Measurements from ENCODE around the gene CTSO. TPM values are rescaled to one million over a fixed set of nuclear protein-coding genes. Genes with fewer than 3 reads are reported as not detected.

Gene CTSO
- total RNA-seq, 1 experiment from 2014 or later: 2.8 TPM

GRCh38 chr4:155950461-155950860 lies 3.2 kb downstream of the CTSO start:
- no peak overlapping the region for H2AFZ ChIP-seq (ENCODE audit: low read length)
- H3K4me2 ChIP-seq (ENCODE audit: low read length): no peak overlapping the region
- BruUV-seq (replicated peaks): no TSS peak
- H3K4me3 ChIP-seq (ENCODE audit: low read length): no peak overlapping the region
- H3K9me3 ChIP-seq (ENCODE audit: low read length): no peaks in the 10 kb centered on the region
- H3K27me3 ChIP-seq (ENCODE audit: low read length): no peaks in the 10 kb centered on the region
- POLR2A ChIA-PET (ENCODE audit: unreplicated experiment): no interaction called here
- ATAC-seq (no peak), DNase-seq (no peak)
- H3F3A ChIP-seq (ENCODE audit: low read length, unreplicated experiment): no peaks in the 10 kb centered on the region
- H3K4me1 ChIP-seq (ENCODE audit: insufficient read depth, low read length): peaks cover 11% of the 10 kb centered on the region
- no peaks in the 10 kb centered on the region for H3K9me2 ChIP-seq (replicated peaks; ENCODE audit: low read length)
- no peak overlapping the region for H3K9ac ChIP-seq (ENCODE audit: low read length)
- no peaks in the 10 kb centered on the region for H3K36me3 ChIP-seq (ENCODE audit: low read depth, low read length)
- no peaks in the 10 kb centered on the region for H3K79me2 ChIP-seq (ENCODE audit: low read length)
- CTCF ChIA-PET: no interaction called here
- TF ChIP-seq EZH2 (IDR thresholded peaks at IDR 0.05; ENCODE audit: low read length, unreplicated experiment) (no peak), CTCF (conservative IDR thresholded peaks at IDR 0.05; ENCODE audit: low read depth, low read length) (no peak), EZH2phosphoT487 (IDR thresholded peaks at IDR 0.05; ENCODE audit: borderline replicate concordance, low read length) (no peak)
- no peak overlapping the region for H3K27ac ChIP-seq (ENCODE audit: low read length)
- no peaks in the 10 kb centered on the region for H4K20me1 ChIP-seq (ENCODE audit: low read length)
- intact Hi-C loops (cut with micrococcal nuclease): no loop called here

- DNase-seq: no peak
- TF ChIP-seq EZH2 (IDR thresholded peaks at IDR 0.05; ENCODE audit: low read length, unreplicated experiment) (no peak), CTCF (conservative IDR thresholded peaks at IDR 0.05; ENCODE audit: low read depth, low read length) (no peak), EZH2phosphoT487 (IDR thresholded peaks at IDR 0.05; ENCODE audit: borderline replicate concordance, low read length) (no peak)
- CTCF ChIA-PET: no interaction called here
- no peak for ATAC-seq
- intact Hi-C loops (cut with micrococcal nuclease): no loop called here
- no TSS peak for BruUV-seq (replicated peaks)
- H2AFZ ChIP-seq (ENCODE audit: low read length): no peak overlapping the region
- H3K4me1 ChIP-seq (ENCODE audit: insufficient read depth, low read length): peaks cover 11% of the 10 kb centered on the region
- no peaks in the 10 kb centered on the region for H3K79me2 ChIP-seq (ENCODE audit: low read length)
- no peaks in the 10 kb centered on the region for H3F3A ChIP-seq (ENCODE audit: low read length, unreplicated experiment)
- no peaks in the 10 kb centered on the region for H4K20me1 ChIP-seq (ENCODE audit: low read length)
- no peaks in the 10 kb centered on the region for H3K27me3 ChIP-seq (ENCODE audit: low read length)
- no peak overlapping the region for H3K4me2 ChIP-seq (ENCODE audit: low read length)
- no peaks in the 10 kb centered on the region for H3K36me3 ChIP-seq (ENCODE audit: low read depth, low read length)
- no peaks in the 10 kb centered on the region for H3K9me2 ChIP-seq (replicated peaks; ENCODE audit: low read length)
- POLR2A ChIA-PET (ENCODE audit: unreplicated experiment): no interaction called here
- no peak overlapping the region for H3K4me3 ChIP-seq (ENCODE audit: low read length)
- no peaks in the 10 kb centered on the region for H3K9me3 ChIP-seq (ENCODE audit: low read length)
- H3K27ac ChIP-seq (ENCODE audit: low read length): no peak overlapping the region
- no peak overlapping the region for H3K9ac ChIP-seq (ENCODE audit: low read length)
These were observed 5.1 kb downstream of the CTSO start for GRCh38 chr4:155948541-155948940.

GRCh38 chr4:155946486-155946885 lies 7.2 kb downstream of the CTSO start:
- no peaks in the 10 kb centered on the region for H3K36me3 ChIP-seq (ENCODE audit: low read depth, low read length)
- ATAC-seq: no peak
- H3K9me3 ChIP-seq (ENCODE audit: low read length): no peaks in the 10 kb centered on the region
- ChIA-PET POLR2A (ENCODE audit: unreplicated experiment) (no interaction called here), CTCF (no interaction called here)
- no peak overlapping the region for H3K27ac ChIP-seq (ENCODE audit: low read length)
- BruUV-seq (replicated peaks): no TSS peak
- H3F3A ChIP-seq (ENCODE audit: low read length, unreplicated experiment): no peaks in the 10 kb centered on the region
- H3K9me2 ChIP-seq (replicated peaks; ENCODE audit: low read length): no peaks in the 10 kb centered on the region
- H4K20me1 ChIP-seq (ENCODE audit: low read length): no peaks in the 10 kb centered on the region
- no peaks in the 10 kb centered on the region for H3K79me2 ChIP-seq (ENCODE audit: low read length)
- TF ChIP-seq EZH2 (IDR thresholded peaks at IDR 0.05; ENCODE audit: low read length, unreplicated experiment): no peak
- TF ChIP-seq CTCF (conservative IDR thresholded peaks at IDR 0.05; ENCODE audit: low read depth, low read length): no peak
- TF ChIP-seq EZH2phosphoT487 (IDR thresholded peaks at IDR 0.05; ENCODE audit: borderline replicate concordance, low read length): no peak
- H2AFZ ChIP-seq (ENCODE audit: low read length): no peak overlapping the region
- H3K27me3 ChIP-seq (ENCODE audit: low read length): no peaks in the 10 kb centered on the region
- no peak overlapping the region for H3K9ac ChIP-seq (ENCODE audit: low read length)
- no peak overlapping the region for H3K4me3 ChIP-seq (ENCODE audit: low read length)
- intact Hi-C loops (cut with micrococcal nuclease): no loop called here
- H3K4me1 ChIP-seq (ENCODE audit: insufficient read depth, low read length): no peaks in the 10 kb centered on the region; the same call in 1 of the 2 replicates
- H3K4me2 ChIP-seq (ENCODE audit: low read length): no peak overlapping the region
- no peak for DNase-seq

Measured in PC-3 (cell line).